Activated naive CD4-positive, alpha-beta T cell treated with Interleukin-2 at 50 U/mL for 16 hours (primary cell): ENCODE measurements around the gene PTX4.
A peak's percentile ranks its signal among the peaks of the same experiment; 100 is the strongest.

Source experiments
- DNase-seq: peaks from one replicate; pipeline ENCODE4 v3.0.0-alpha.2; 2020

The PTX4 gene

GRCh38 chr16:1499756-1500464 is 11.2 kb upstream of the PTX4 start:
- no peak for DNase-seq

- DNase-seq: no peak
Measured at GRCh38 chr16:1498899-1499676, 10.3 kb upstream of the PTX4 start.

GRCh38 chr16:1497014-1497598 is 8.4 kb upstream of the PTX4 start:
- no peak for DNase-seq

- no peak for DNase-seq
Measured at GRCh38 chr16:1496464-1496863, 7.7 kb upstream of the PTX4 start.

GRCh38 chr16:1495889-1496262 is 7.1 kb upstream of the PTX4 start:
- no peak for DNase-seq

- DNase-seq: no peak
Measured at GRCh38 chr16:1495211-1495888, 6.6 kb upstream of the PTX4 start.

- no peak for DNase-seq
Measured at GRCh38 chr16:1494711-1495110, 6.0 kb upstream of the PTX4 start.

- DNase-seq: no peak
Measured at GRCh38 chr16:1494129-1494640, 5.4 kb upstream of the PTX4 start.

GRCh38 chr16:1493746-1494094 is 5.0 kb upstream of the PTX4 start:
- no peak for DNase-seq

- DNase-seq: peak; percentile 84
Measured at GRCh38 chr16:1492923-1493745, 4.4 kb upstream of the PTX4 start, which contains the start of gene TELO2. TELO2 (plus strand) TSS chr16:1493360; CDS start chr16:1494282, 922 bp downstream.

GRCh38 chr16:1492082-1492922 is 3.6 kb upstream of the PTX4 start:
- no peak for DNase-seq

- DNase-seq: no peak
Measured at GRCh38 chr16:1491327-1491726, 2.6 kb upstream of the PTX4 start.

GRCh38 chr16:1489077-1489476 is 333 bp upstream of the PTX4 start:
- DNase-seq: no peak

- DNase-seq: no peak
Measured at GRCh38 chr16:1488054-1488601, 616 bp downstream of the PTX4 start.

- no peak for DNase-seq
Measured at GRCh38 chr16:1487395-1488053, 1.2 kb downstream of the PTX4 start.

- DNase-seq: no peak
Measured at GRCh38 chr16:1486551-1487390, 2.0 kb downstream of the PTX4 start.

- DNase-seq: no peak
Measured at GRCh38 chr16:1485847-1486496, 2.8 kb downstream of the PTX4 start.

- no peak for DNase-seq
Measured at GRCh38 chr16:1481906-1482835, 6.6 kb downstream of the PTX4 start.
